Activated T-helper 1 cell treated with Interleukin-2 at 50 U/mL for 16 hours (primary cell): ENCODE results near the gene BICRA.
"Not testable (repeated sequence)": the region's sequence is repeated elsewhere in the genome, so short reads cannot be mapped to it uniquely, and the experiment has no call there.

Source experiments
- DNase-seq: peaks from one replicate; pipeline ENCODE4 v3.0.0-alpha.2; 2020; ENCODE audit warnings: low read depth

Gene BICRA

DNA sequence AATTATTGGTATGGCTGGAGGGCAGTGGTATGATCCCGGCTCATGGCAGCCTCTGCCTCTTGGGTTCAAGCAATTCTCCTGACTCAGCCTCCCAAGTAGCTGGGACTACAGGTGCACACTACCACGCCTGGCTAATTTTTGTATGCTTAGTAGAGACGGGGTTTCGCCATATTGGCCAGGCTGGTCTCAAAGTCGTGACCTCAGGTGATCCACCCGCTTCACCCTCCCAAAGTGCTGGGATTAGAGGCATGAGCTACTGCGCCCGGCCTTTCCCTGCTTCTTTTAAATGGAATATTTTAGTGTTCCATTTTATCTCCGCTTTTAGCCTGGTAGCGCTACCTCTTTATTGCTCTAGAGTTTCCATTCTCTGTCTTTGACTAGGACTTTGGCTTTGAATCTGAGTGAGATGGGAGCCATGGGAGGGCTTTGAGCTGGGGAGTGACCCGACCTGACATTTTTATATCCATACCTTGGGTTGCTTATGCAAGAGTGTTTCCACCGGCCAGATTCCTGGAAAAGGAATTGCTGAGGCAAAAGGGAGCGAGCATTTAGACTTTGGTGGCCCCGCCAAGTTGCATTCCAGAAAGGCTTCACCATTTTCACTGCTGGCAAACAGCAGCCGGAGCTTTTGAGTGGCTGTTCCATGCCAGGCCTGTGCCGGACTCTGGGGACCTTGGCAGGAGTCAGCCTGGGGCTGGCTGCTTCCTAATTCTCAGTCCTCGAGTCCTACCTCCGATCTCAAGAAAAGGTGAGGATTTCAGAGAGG lies 22.9 kb downstream of the BICRA start:
- DNase-seq: no peak

DNA sequence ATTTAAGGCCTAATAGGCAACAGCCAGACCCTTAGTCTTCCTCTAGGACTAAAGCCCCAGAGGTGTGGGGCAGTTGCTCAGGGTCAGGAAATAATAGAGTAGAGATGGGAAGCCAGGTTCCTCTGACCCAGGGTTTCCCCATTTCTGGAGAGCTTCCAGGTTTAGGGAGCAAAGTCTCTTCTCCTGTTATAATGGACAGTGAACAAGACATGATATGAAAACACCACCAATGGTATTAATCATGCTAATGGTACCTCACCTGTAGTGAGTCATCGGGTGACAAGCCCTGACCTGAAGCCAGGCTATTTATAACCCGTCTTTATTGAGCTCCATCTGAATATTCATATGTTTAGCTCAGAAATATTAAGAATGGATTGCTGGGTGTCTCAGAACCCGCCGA lies 24.6 kb downstream of the BICRA start:
- DNase-seq: no peak

DNA sequence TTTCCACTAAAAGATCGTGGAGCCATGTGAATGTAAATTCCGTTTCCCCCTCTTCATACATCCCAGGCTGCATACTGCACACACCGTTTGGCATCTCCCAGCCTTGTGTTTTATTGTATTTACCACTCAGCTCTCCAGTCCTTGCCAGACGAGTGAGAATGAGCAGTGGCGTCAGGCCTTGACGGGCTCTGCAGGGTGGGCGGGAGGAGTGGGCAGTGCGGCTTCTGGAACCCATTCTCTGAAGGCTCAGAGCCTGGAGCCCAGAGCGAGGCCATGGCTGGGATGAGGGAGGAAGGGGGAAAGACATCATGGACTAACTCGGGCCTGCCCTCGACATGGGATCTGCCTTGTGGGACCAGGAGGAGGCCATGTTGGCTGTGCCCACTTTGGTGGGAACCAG lies 25.1 kb downstream of the BICRA start:
- DNase-seq: no peak

DNA sequence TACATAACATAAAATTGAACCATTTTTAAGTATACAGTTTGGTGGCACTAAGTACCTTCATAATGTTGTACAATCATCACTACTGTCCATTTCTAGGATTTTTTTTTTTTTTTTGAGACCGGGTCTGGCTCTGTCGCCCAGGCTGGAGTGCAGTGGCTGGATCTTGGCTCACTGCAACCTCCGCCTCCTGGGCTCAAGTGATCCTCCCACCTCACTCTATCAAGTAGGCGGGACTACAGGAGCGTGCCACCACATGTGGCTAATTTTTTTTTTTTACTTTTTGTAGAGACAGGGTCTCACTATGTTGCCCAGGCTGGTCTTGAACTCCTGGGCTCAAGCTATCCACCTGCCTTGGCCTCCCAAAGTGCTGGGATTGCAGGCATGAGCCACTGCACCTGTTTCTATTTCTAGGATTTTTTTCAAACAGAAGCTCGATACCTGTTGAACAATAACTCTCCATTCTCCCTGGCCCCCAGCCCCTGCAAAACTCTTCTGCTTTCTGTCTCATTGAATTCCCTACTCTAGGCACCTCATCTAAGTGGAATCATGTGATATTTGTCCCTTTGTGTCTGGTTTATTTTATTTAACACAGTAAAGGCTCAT lies 26.3 kb downstream of the BICRA start:
- DNase-seq: not testable (repeated sequence)

DNA sequence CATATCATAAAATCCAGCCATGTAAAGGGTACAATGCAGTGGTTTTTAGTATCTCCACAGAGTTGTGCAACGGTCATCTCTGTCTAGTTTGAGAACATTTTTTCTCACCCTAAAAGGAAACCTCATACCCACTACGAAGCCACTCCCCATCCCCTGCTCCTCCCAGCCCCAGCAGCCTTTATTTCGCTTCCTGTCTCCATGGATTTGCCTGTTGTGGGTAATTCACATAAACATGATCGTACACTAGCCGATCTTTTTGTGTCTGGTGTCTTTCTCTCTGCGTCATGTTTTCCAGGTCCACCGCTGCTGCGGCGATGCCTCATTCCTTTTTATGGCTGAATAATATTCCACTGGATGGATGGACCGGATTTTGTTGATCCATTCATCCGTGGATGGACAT lies 28.6 kb downstream of the BICRA start:
- no peak for DNase-seq

DNA sequence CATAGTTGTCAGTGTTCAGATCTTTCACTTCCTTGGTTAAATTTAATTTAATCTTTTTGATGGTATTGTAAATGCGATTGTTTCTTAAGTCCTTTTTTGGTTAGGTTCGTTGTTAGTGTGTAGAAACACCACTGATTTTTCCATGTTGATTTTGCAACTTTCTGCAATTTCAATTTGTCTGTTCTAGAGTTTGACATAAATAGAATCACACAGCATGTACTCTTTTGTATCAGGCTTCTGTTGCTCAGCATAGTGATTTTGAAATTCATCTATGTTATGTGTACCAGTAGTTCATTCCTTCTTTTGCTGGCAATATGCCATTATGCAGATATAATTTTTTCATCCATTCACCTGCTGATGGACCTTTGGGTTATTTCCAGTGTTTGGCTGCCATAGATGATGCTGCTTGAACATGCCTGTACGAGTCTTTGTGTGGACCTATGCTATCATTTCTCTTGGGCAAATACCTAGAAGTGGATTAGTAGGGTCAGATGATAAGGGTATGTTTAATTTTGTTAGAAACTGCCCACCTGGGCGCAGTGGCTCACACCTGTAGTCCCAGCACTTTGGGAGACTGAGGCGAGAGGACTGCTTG lies 33.1 kb downstream of the BICRA start:
- DNase-seq: no peak

DNA sequence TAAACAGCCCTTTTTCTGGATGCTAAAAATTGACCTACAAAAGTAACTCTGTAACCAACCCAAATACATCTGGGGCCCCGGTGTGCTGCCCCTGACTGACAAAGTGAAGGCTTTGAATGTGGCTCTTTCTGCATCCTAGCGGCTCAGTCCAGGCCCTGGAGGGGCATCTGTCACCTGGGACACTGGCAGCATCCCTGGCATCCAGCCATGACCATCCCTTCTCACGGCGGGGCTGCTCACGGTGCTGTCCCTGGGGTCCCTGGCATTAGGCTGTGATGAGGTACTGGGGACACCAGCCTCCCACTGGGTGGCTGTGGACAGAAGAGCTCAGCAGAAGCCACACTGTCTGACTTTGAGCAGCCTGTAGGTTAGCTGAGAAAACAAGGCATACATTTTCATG lies 34.3 kb downstream of the BICRA start:
- no peak for DNase-seq

DNA sequence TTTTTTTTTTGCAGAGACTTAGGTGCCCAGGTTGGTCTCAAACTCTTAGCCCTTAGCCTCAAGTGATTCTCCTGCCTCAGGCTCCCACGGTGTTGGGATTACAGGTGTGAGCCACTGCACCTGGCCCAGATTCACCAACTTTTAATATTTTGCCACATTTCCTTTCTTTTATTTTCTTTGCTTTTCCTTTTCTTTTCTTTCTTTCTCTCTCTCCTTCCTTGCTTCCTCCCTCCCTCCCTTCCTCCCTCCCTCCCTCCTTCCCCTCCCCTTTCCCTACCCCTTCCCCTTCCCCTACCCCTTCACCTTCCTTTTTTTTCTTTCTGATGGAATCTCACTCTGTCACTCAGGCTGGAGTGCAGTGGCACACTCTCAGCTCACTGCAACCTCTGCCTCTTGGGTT lies 35.3 kb downstream of the BICRA start:
- DNase-seq: no peak

DNA sequence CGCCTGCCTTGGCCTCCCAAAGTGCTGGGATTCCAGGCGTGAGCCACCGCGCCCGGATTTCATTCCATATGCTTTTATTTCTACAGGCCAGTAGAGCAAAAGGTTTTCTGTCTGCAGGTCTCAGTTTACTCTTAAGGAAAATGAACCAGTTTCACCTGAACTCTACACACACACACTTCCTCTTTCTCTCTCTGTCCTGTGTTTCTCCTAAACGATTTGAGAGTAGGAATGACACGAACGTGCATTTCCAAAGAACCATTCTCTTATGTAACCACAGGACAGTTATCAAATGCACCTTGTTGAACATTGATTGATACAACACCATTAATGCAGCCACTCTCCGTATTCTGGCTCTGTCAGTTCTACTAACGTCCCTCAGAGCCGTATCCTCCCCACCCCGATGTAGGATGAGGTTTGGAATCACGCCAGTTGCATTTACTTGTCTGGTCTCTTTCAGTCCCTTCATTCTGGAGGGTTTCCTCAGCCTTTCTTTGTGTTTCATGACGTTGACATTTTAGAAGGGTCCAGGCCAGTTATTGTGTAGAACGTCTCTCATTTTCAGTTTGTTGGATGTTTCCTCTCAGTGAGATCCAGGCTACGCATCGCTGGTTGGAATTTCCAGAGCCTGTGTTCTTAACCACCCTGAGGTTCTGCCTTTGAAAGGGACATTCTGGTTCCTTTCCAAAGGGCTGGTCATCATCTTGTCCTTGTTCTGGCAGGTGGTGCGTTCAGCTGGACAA lies 36.0 kb downstream of the BICRA start:
- no peak for DNase-seq

DNA sequence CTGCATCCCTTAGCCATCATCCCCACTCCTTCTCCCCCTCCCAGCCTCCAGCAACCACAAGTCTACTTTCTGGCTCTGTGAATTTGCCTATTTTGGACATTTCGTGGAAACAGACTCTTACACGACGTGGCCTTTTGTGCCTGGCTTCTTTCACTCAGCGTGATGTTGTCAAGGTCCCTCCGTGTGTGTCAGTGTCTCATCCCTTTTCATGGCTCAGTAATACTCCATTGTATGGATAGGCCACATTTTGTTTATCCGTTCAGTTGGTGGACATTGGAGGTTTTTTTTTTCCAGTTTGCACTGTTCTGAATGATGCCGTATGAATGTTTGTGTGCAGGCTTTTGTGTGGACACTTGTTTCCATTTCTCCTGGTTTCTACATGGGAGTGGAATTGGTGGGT lies 38.0 kb downstream of the BICRA start:
- DNase-seq: no peak

DNA sequence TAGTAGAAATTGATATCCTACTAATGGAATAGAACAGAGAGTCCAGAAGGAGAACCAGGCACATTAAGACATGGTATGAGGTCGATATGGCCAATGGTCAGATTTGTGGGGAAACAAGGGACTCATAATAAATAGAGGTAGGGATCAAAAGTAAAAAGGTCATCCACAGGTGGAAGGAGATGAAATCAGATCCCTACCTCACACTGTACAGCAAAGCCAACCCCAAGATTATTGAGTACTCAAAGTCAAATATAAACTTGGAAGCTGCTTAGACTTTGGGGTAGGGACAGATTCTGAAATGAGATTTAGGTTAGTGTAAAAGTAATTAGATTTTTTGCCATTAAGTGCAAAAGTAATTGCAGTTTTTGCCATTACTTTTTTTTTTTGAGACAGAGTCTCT lies 40.7 kb downstream of the BICRA start:
- no peak for DNase-seq

DNA sequence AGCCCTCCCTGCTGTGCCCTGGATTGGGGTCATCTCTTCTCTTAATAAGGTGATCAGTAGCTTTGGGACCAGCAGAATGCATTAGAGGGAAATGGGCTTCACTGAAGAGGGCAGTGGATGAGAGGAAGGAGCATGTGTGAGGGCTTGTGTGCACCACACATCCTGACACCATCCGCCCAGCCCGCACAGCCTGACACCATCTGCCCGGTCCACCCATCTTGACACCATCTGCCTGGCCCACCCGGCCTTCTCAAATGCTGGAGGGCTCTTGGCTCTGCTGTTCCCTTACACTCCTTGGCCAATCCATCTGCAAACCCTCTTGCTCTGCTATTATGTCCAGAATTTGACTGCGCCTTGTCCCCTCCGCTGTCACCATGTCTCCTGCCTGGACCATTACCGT lies 41.8 kb downstream of the BICRA start:
- DNase-seq: no peak

DNA sequence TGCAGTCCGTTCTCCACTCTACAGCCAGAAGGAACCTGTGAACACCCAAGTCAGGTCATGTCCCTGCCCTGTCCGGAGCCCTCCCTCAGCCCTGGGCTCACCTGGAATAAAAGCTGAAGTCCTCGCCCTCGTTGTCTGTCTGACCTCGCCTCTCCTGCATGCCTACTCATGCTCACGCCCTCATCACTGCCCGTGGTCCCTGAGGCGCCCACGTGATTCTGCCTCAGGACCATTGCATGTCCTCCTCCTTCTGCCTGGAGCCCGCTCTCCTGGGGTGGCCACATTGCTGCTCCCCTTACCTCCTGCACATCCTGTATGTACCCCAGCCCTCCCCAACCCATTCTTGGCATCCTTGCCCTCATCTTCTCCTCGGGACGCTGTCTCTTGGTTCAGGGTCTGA lies 42.2 kb downstream of the BICRA start:
- DNase-seq: no peak

DNA sequence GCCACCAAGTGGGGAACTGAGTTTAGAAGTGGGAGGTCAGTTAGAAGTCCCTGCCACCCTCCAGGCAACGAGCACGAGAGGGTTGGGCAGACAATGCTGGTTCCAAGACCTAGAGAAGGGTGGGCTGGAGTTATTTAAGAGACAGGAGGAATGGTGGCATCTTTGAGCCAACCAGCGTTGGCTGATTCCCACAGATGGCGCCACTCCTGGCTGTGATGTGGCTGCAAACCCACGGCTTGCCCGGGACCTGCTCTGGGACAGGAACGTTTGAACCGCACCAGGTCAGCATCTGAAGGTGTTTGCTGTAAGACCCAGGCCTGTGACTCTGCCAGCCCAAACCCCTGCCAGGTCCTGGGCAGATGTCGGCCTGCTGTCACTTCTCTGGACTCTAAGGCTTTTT lies 42.8 kb downstream of the BICRA start:
- DNase-seq: no peak

DNA sequence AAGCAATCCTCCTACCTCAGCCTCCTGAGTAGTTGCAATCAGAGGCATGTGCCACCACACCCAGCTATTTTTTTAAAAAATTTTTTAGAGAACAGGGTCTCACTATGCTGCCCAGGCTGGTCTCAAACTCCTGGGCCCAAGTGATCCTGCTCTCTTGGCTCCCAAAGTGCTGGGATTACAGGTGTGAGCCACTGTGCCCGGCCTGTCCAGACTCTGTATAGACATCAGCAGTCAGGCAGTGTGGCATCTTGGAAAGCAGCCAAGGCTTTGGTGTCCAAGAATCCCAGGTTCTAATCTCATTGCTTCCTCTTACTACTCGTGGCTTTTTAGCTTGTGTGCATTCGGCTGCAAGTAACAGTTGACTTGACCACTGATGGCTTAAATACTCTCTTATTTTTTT lies 43.4 kb downstream of the BICRA start:
- DNase-seq: no peak

DNA sequence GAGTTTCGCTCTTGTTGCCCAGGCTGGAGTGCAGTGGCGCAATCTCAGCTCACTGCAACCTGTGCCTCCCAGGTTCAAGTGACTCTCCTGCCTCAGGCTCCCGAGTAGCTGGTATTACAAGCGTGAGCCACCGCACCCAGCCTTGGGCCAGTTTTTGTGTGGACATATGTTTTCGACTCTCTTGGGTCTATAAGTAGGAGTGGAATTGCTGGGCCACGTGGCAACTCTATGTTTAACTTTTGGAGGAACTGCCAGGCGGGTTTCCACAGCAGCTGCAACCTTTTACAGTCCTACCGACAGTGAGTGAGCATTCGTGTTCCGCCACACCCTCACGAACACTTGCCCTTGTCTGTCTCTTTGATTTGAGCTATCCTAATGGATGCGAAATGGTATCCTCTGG lies 44.9 kb downstream of the BICRA start:
- no peak for DNase-seq

DNA sequence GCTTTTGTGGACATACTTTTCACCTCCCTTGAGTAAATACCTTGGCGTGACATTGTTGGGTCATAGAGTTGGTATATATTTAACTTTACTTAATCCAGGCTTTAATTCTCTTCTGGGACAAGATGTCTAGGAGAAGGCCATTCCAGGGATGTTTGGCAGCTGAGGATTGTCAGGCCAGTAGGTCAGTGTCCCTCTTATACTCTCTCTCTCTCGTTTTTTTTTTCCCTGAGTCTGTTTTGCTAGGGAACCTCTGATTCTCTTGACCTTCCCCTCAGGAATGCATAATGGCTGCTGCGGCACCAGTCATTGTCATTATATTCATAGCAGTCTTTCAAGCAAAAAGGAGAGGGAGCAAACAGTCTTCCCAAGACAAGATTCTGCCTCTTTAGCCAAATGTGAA lies 48.8 kb downstream of the BICRA start:
- DNase-seq: no peak

DNA sequence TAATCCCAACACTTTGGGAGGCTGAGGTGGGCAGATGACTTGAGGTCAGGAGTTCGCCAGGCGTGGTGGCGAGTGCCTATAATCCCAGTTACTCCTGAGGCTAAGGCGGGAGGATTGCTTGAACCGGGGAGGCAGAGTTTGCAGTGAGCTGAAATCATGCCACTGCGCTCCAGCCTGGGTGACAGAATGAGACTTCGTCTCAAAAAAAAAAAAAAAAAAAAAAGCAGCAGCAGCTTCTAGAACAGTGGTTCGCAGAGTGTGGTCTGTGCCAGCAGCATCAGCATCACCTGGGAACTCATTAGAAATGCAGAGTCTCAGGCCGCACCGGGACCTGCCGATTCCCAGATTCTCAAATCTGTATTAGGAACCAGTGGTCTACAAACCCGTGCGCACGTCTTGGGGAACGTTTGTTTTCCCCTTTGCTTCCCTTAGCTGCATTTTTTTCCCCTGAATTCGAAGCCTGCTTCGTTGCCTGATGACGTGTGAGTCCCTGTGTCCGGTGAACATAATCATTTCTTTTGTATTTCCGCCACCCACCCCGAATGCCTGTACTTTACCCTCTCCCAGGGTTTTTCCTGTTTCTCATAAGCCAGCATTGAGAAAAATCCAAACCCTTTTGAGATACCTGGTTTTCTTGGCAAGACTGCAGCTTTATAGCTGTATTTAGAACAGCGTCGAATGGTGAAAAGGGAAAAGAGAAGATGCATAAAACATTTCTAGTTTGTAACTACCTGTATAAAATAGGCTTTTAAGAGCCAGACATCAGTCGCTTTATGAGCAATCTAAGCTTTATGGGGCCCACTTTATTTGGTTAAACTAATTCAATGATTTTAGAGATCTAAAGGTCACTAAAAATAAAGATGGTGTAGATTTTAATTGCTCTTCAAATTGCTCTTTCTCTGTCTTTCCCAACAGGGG lies 49.8 kb downstream of the BICRA start:
- DNase-seq: no peak

DNA sequence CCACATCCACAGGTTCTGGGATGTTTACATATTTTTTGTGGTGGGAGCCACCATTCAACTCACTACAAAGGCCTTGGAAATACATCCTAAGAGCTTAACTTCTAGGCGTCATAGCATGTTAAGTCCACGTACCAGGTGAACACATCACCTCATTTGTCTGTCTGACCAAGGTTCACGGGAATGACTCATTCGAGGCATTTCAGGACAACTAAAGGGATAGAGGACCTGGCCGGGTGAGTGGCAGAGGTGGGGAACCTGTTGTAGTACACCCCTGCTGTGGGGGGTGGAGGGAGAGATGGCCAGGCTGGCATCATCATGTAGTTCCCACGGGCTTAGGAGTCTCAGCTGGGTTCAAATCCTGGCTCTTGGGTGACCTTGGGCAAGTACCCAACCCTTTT lies 51.5 kb downstream of the BICRA start:
- no peak for DNase-seq

DNA sequence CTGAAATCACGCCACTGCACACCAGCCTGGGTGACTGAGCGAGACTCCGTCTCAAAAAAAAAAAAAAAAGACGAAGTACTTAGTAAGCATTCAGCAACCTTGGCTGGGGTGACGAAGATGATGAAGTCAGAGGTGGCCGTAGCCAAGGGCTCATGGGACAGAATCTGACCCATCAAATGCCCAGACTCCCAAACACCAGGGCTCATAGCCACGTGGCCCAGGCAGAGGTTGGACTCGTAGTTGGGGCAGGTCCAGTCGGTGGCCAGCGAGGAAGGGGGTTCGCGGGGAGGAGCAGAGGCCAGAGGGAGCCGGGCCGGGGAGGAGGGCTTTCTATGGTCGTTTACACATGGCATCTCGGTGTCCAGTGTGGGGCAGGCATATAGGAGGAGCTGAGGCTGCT lies 52.2 kb downstream of the BICRA start:
- DNase-seq: no peak

DNA sequence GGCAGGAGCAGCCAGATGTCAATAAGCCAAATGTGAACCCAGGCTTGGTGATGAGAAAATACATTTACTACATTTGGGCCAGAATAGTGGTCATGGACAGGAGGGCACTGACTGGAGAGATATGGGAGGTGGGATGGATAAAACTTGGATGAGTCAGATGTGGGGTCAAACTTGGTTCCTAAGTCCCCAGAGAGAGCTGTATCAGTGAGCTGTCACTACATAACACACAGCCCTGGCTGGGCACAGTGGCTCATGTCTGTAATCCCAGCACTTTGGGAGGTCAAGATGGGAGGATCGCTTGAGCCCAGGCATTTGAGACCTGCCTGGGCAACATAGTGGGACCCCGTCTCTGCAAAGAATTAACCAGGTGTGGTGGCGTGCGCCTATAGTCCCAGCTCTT lies 52.7 kb downstream of the BICRA start:
- no peak for DNase-seq

DNA sequence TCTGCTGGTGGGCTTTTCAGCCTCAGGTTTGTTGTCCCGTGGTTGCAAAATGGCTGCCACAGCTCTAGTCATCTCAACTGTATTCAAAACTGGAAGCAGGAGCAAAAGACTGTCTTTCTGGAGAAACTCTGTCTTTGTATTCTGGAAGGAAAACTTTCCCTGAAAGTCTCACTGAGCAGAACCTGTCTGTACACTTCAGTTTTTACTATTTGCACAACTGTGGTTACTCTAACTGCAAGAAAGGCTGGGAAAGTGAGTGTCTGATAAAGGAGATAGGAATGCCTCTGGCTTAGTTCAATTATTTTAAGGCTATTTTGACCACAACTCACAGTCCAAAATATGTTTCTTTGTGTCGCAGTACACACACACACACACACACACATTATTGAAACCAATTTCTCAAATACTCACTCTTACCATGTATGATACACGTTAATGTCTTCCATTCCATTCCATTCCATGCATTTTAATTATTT lies 54.5 kb downstream of the BICRA start:
- no peak for DNase-seq
